GM12878 (cell line): Measurements from ENCODE around the gene SELENOO. TPM values are rescaled to one million over a fixed set of nuclear protein-coding genes. Genes with fewer than 3 reads are reported as not detected.

Source experiments
- ATAC-seq: fragments of 200-7000 bp; cut with Tn5 transposase; 3 replicates; pipeline ENCODE4 v1.9.1; 2020; ENCODE audit warnings: mild to moderate bottlenecking, moderate library complexity
- BruUV-seq: library from RNA; stranded (reverse); fragments of 400-500 nt; replicated peaks from 2 replicates; lab custom pipeline; 2021; lab: Mats Ljungman, UMichigan
- CTCF ChIA-PET: fragments of 300-600 bp; sonication (Branson Sonifier 250); formaldehyde crosslinking; extraction: SDS; loops from one replicate; lab custom pipeline; 2021; ENCODE audit warnings: inconsistent platforms; lab: Yijun Ruan, JAX
- POLR2A ChIA-PET: fragments of 350-600 bp; formaldehyde crosslinking; extraction: SDS; loops from one replicate; lab custom pipeline; 2021; ENCODE audit warnings: inconsistent platforms; lab: Charles Lee
- RAD21 ChIA-PET: fragments of 300-600 bp; sonication (Branson Sonifier 250); formaldehyde crosslinking; loops from one replicate; lab custom pipeline; 2023; ENCODE audit warnings: antibody characterized with exemption; ENCODE audit not compliant: unreplicated experiment; lab: Charles Lee
- SMC1A ChIA-PET: fragments of 300-600 bp; sonication (Branson Sonifier 250); formaldehyde crosslinking; loops from one replicate; lab custom pipeline; 2023; ENCODE audit not compliant: unreplicated experiment, uncharacterized antibody; lab: Charles Lee
- DNase-seq: peaks from one replicate; pipeline ENCODE4 v3.0.0-alpha.2; 2011; ENCODE audit warnings: low read depth, low spot score
- FAIRE-seq: peaks from 3 replicates; lab custom pipeline; 2011; peaks lifted over from hg19 to GRCh38; lab: Jason Lieb, UNC
- H2AFZ ChIP-seq: 2 replicates; pipeline ENCODE4 v1.6.0; 2011; ENCODE audit warnings: low read depth, low read length, control low read depth; ENCODE audit not compliant: control insufficient read depth
- H3K27ac ChIP-seq: 2 replicates; pipeline ENCODE4 v1.5.1; 2011; ENCODE audit warnings: control low read depth; ENCODE audit not compliant: control insufficient read depth, insufficient read depth
- H3K27me3 ChIP-seq, 2 experiments: replicated peaks in 1 of 2; 2 replicates each; pipeline versions ENCODE4 v1.6.0 to v1.6.1; 2011; ENCODE audit warnings: low read length in 1 of 2; ENCODE audit not compliant: control insufficient read depth in 2 of 2, insufficient read depth in 2 of 2
- H3K36me3 ChIP-seq, 2 experiments: 2 replicates each; pipeline ENCODE4 v1.5.1; 2011; ENCODE audit warnings: low read length in 1 of 2; ENCODE audit not compliant: control insufficient read depth in 2 of 2, insufficient read depth in 2 of 2
- H3K4me1 ChIP-seq: 2 replicates; pipeline ENCODE4 v1.6.1; 2011; ENCODE audit warnings: mild to moderate bottlenecking, low read length, moderate library complexity, mixed read lengths; ENCODE audit not compliant: control insufficient read depth, insufficient read depth
- H3K4me2 ChIP-seq: 2 replicates; pipeline ENCODE4 v1.6.0; 2011; ENCODE audit warnings: control low read depth; ENCODE audit not compliant: control insufficient read depth, insufficient read depth
- H3K4me3 ChIP-seq: fragments of 200-600 bp; sonication (generic); 2 replicates; pipeline ENCODE4 v1.5.1; 2016
- H3K79me2 ChIP-seq: 2 replicates; pipeline ENCODE4 v1.6.0; 2011; ENCODE audit warnings: low read length; ENCODE audit not compliant: control insufficient read depth, insufficient read depth
- H3K9ac ChIP-seq: 2 replicates; pipeline ENCODE4 v1.8.0; 2011; ENCODE audit warnings: low read length, control low read depth, mixed read lengths; ENCODE audit not compliant: control insufficient read depth, insufficient read depth
- H3K9me3 ChIP-seq: replicated peaks from 3 replicates; pipeline ENCODE4 v1.5.1; 2011; ENCODE audit warnings: mild to moderate bottlenecking, low read length; ENCODE audit not compliant: control insufficient read depth, insufficient read depth
- H4K20me1 ChIP-seq: 2 replicates; pipeline ENCODE4 v1.6.0; 2011; ENCODE audit not compliant: control insufficient read depth, insufficient read depth
- ASH2L ChIP-seq: fragments of 300-600, 200-600 bp; sonication (generic); IDR thresholded peaks from 2 replicates; pipeline ENCODE4 v1.6.1; 2017; ENCODE audit warnings: low read depth, mild to moderate bottlenecking, borderline replicate concordance
- CBX5 ChIP-seq: sonication (generic); IDR thresholded peaks from 2 replicates; pipeline ENCODE4 v1.6.1; 2016; ENCODE audit warnings: low read depth, moderate library complexity, mild to moderate bottlenecking, inconsistent platforms
- EGR1 ChIP-seq, 2 experiments: IDR thresholded peaks; 1 replicate in 1 of 2; 2 replicates in 1 of 2; pipeline ENCODE4 v1.6.1; 2011 to 2012; ENCODE audit warnings: low read depth in 2 of 2, low read length in 2 of 2, borderline replicate concordance in 1 of 2, mild to moderate bottlenecking in 1 of 2, moderate library complexity in 1 of 2
- EP300 ChIP-seq, 2 experiments: fragments of 150-350 bp in 1 of 2; IDR thresholded peaks; 2 replicates each; pipeline ENCODE4 v1.6.1; 2011 to 2012; ENCODE audit warnings: low read depth in 2 of 2, low read length in 2 of 2, borderline replicate concordance in 1 of 2, improper control_type of control experiment in 1 of 2, inconsistent platforms in 1 of 2; ENCODE audit not compliant: control insufficient read depth in 1 of 2
- EZH2 ChIP-seq: IDR thresholded peaks from 2 replicates; pipeline ENCODE4 v1.6.1; 2012; ENCODE audit warnings: low read depth, mild to moderate bottlenecking, control low read depth, inconsistent platforms, low read length, borderline replicate concordance; ENCODE audit not compliant: control insufficient read depth
- FOXM1 ChIP-seq: IDR thresholded peaks from 2 replicates; pipeline ENCODE4 v1.6.1; 2012; ENCODE audit warnings: low read depth, mild to moderate bottlenecking, inconsistent platforms, low read length, moderate library complexity
- HDAC6 ChIP-seq: fragments of 200-600 bp; sonication (generic); IDR thresholded peaks from one replicate; pipeline ENCODE4 v1.8.0; 2017; ENCODE audit warnings: antibody characterized with exemption; ENCODE audit not compliant: unreplicated experiment
- JUNB ChIP-seq: IDR thresholded peaks from 2 replicates; pipeline ENCODE4 v1.6.1; 2016; ENCODE audit warnings: antibody characterized with exemption, mild to moderate bottlenecking
- NBN ChIP-seq: fragments of 450-650 bp; IDR thresholded peaks from 2 replicates; pipeline ENCODE4 v1.6.1; 2016
- NFIC ChIP-seq: IDR thresholded peaks from 2 replicates; pipeline ENCODE4 v1.6.1; 2012; ENCODE audit warnings: low read depth, mild to moderate bottlenecking, inconsistent platforms, low read length, moderate library complexity
- NFYA ChIP-seq: IDR thresholded peaks from 2 replicates; pipeline ENCODE4 v1.6.1; 2011; ENCODE audit warnings: low read depth, mild to moderate bottlenecking, low read length, improper control_type of control experiment, borderline replicate concordance
- PML ChIP-seq: IDR thresholded peaks from 2 replicates; pipeline ENCODE4 v1.6.1; 2012; ENCODE audit warnings: low read length, inconsistent platforms
- SIX5 ChIP-seq: IDR thresholded peaks from 2 replicates; pipeline ENCODE4 v1.6.1; 2011; ENCODE audit warnings: mild to moderate bottlenecking, low read depth, low read length, moderate library complexity; ENCODE audit not compliant: severe bottlenecking
- SMARCA5 ChIP-seq: fragments of 450-650 bp; IDR thresholded peaks from 2 replicates; pipeline ENCODE4 v1.6.1; 2017; ENCODE audit warnings: mild to moderate bottlenecking
- SUPT20H ChIP-seq: IDR thresholded peaks from 2 replicates; pipeline ENCODE4 v1.6.1; 2011; ENCODE audit warnings: low read depth, mild to moderate bottlenecking, low read length, moderate library complexity, borderline replicate concordance; ENCODE audit not compliant: control insufficient read depth
- TAF1 ChIP-seq: IDR thresholded peaks from 2 replicates; pipeline ENCODE4 v1.6.1; 2011; ENCODE audit warnings: mild to moderate bottlenecking, low read depth, low read length, borderline replicate concordance
- YY1 ChIP-seq: IDR thresholded peaks from 2 replicates; pipeline ENCODE4 v1.6.1; 2011; ENCODE audit warnings: low read depth, mild to moderate bottlenecking, low read length
- ZNF217 ChIP-seq: fragments of 450-650 bp; IDR thresholded peaks from 2 replicates; pipeline ENCODE4 v1.6.1; 2017; ENCODE audit warnings: antibody characterized with exemption, mild to moderate bottlenecking
- WGBS: methylation state at CpG from one replicate; pipeline ENCODE4 v1.1.6; 2016; ENCODE audit warnings: low lambda C conversion rate; ENCODE audit not compliant: insufficient replicate concordance, insufficient coverage; ENCODE audit errors: missing lambda C conversion rate; 5-methylcytosine and 5-hydroxymethylcytosine counted together
- in situ Hi-C: fragments of 300-500 bp; cut with MboI; formaldehyde crosslinking; loops from 9 replicates; pipeline ENCODE4 v1.14.3; 2018; ENCODE audit warnings: mixed read lengths
- intact Hi-C: fragments of 100-400 bp; cut with micrococcal nuclease; formaldehyde crosslinking; loops from one replicate; pipeline ENCODE4 v1.14.2; 2022; ENCODE audit not compliant: unreplicated experiment
- polyA plus RNA-seq, 11 experiments: library from polyadenylated mRNA; depleted of rRNA in 4 of 11; unstranded in 6 of 11; stranded (reverse) in 5 of 11; fragments of >200 nt; fragmentation: Nextera tagmentation in 4 of 11; fragmentation: Illumina TruSeq in 1 of 11; extraction: Ambion mirVana in 4 of 11; extraction: Trizol in 1 of 11; gene quantifications; 1 replicate in 1 of 11; 2 replicates in 10 of 11; pipeline versions ENCODE4 v1.2.1 to v1.2.3, GENCODE V29; 2011 to 2016; ENCODE audit warnings: inconsistent platforms in 2 of 11, missing spikeins in 2 of 11, low read depth in 1 of 11
- total RNA-seq, 4 experiments: library from RNA; depleted of rRNA in 3 of 4; stranded (reverse); fragments of >200 nt in 3 of 4; fragmentation: Illumina TruSeq in 1 of 4; extraction: Trizol in 1 of 4; gene quantifications; 2 replicates each; pipeline versions ENCODE4 v1.2.1 to v1.2.3, GENCODE V29; 2013 to 2021
- TF ChIP-seq, protein P1 (sequence below): IDR thresholded peaks from 2 replicates; pipeline ENCODE4 v1.6.1; 2012; ENCODE audit warnings: low read length, inconsistent platforms
- TF ChIP-seq, protein P2 (sequence below): IDR thresholded peaks from 2 replicates; pipeline ENCODE4 v1.6.1; 2012; ENCODE audit warnings: mild to moderate bottlenecking, low read depth, low read length

The SELENOO gene
- total and polyA plus RNA-seq, 10 of the 15 experiments (the other 5 are each of a cell fraction or from before 2014, with no cell fraction given), result 0.42 to 23.3 (median 3.3) TPM

DNA sequence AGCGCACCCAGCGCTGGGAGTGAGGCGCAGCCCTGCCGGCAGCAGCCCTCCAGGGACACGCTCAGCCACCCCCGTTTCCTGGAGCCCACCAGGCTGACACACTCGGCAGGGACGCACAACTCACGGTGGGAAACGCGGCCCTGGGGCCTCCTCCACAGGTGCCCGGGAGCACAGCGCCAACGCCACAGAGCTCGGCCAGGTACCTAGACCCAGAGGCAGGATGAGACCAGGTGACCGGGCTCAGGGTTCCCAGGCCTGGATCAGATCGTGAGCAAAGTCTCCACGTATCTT is 26.0 kb downstream of the SELENOO start (continued):
- TF ChIP-seq TAF1, result no peak
- no peak for TF ChIP-seq NFYA
- no peak for TF ChIP-seq CBX5
- TF ChIP-seq EP300 (IDR thresholded peaks at IDR 0.05; ENCODE audit: borderline replicate concordance in 1 of 2, control insufficient read depth in 1 of 2, low read depth in 2 of 2, low read length in 2 of 2), result no peak
- no peak for TF ChIP-seq ZNF217
- no peak for TF ChIP-seq YY1
- TF ChIP-seq SUPT20H, result no peak
- TF ChIP-seq ASH2L, result no peak
- TF ChIP-seq, protein P1, sequence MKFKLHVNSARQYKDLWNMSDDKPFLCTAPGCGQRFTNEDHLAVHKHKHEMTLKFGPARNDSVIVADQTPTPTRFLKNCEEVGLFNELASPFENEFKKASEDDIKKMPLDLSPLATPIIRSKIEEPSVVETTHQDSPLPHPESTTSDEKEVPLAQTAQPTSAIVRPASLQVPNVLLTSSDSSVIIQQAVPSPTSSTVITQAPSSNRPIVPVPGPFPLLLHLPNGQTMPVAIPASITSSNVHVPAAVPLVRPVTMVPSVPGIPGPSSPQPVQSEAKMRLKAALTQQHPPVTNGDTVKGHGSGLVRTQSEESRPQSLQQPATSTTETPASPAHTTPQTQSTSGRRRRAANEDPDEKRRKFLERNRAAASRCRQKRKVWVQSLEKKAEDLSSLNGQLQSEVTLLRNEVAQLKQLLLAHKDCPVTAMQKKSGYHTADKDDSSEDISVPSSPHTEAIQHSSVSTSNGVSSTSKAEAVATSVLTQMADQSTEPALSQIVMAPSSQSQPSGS, result no peak
- no peak for TF ChIP-seq EGR1 (IDR thresholded peaks at IDR 0.05; ENCODE audit: borderline replicate concordance in 1 of 2, low read depth in 2 of 2, low read length in 2 of 2)
- no peak for TF ChIP-seq SMARCA5

DNA sequence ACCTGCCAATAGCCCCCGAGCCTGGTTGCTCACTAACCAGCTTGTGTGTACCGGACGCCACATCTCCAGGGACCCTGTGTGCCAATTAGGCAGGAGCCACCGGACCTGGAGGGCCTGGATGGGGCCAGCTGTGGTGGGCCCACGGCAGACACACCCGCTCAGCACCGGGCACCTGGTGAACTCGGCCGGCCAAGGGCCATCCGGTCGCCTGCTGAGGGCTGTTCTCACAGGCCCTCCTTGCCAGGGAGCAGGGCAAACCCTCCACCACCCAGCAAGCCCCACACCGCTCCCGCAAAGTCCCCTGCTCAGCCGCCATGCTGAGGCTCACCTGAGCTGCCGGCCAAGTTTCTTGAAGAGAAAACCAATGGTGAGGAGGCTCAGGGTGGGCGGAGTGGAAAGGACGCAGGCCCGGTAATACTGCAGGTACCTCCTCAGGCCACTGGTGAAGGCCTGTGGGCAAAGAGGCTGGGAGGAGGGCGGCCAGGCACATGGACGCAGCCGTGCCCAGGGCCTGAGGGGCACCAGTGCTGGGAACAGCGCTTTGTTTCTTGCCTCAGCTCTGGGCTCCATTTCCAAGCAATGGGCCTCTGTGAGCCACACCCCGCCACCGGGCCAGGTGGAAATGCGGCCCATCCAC is 26.9 kb downstream of the SELENOO start:
- Histone ChIP-seq H3K36me3 (peaks cover 8 to 18% of the 10 kb centered on the region in 2 experiments; a peak in 3 of 4 replicates), H3K9ac (no peak overlapping the region)

More for the DNA sequence above, 26.9 kb downstream of the SELENOO start:
- POLR2A ChIA-PET, result interaction anchor here (0.5 to 0.6 kb wide), 2 partner anchors 67 to 69 kb away, joined by 3 read pairs; no protein-coding TSS in a partner anchor
- Histone ChIP-seq H3K27me3 (no peaks in the 10 kb centered on the region), H4K20me1 (no peaks in the 10 kb centered on the region), H3K79me2 (no peaks in the 10 kb centered on the region), H3K9me3 (no peaks in the 10 kb centered on the region), H3K27ac (no peak overlapping the region), H3K4me1 (no peaks in the 10 kb centered on the region), H3K4me3 (no peak overlapping the region), H2AFZ (no peak overlapping the region), H3K4me2 (no peak overlapping the region)
- ATAC-seq (no peak), DNase-seq (no peak), FAIRE-seq (no peak)
- SMC1A ChIA-PET, result no interaction called here
- RAD21 ChIA-PET, result interaction anchor here (1.0 kb wide), 1 partner anchor 79 kb away, joined by 3 read pairs; no protein-coding TSS in a partner anchor
- TF ChIP-seq NBN (no peak), PML (no peak), SIX5 (no peak), HDAC6 (no peak), FOXM1 (no peak), EZH2 (no peak), JUNB (no peak), NFIC (no peak), ZNF217 (no peak)
- TF ChIP-seq, protein P2, sequence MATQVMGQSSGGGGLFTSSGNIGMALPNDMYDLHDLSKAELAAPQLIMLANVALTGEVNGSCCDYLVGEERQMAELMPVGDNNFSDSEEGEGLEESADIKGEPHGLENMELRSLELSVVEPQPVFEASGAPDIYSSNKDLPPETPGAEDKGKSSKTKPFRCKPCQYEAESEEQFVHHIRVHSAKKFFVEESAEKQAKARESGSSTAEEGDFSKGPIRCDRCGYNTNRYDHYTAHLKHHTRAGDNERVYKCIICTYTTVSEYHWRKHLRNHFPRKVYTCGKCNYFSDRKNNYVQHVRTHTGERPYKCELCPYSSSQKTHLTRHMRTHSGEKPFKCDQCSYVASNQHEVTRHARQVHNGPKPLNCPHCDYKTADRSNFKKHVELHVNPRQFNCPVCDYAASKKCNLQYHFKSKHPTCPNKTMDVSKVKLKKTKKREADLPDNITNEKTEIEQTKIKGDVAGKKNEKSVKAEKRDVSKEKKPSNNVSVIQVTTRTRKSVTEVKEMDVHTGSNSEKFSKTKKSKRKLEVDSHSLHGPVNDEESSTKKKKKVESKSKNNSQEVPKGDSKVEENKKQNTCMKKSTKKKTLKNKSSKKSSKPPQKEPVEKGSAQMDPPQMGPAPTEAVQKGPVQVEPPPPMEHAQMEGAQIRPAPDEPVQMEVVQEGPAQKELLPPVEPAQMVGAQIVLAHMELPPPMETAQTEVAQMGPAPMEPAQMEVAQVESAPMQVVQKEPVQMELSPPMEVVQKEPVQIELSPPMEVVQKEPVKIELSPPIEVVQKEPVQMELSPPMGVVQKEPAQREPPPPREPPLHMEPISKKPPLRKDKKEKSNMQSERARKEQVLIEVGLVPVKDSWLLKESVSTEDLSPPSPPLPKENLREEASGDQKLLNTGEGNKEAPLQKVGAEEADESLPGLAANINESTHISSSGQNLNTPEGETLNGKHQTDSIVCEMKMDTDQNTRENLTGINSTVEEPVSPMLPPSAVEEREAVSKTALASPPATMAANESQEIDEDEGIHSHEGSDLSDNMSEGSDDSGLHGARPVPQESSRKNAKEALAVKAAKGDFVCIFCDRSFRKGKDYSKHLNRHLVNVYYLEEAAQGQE, result no peak
- CTCF ChIA-PET, result no interaction called here
- intact Hi-C loops, result no loop called here
- in situ Hi-C loops, result no loop called here
- BruUV-seq, result no TSS peak
- WGBS, result 97% methylated on average over 25 of the region's 25 CpGs
